ENCODE measurements around the gene GIT2.
"Not testable (repeated sequence)": the region's sequence is repeated elsewhere in the genome, so short reads cannot be mapped to it uniquely, and the experiment has no call there.

The GIT2 gene

DNA sequence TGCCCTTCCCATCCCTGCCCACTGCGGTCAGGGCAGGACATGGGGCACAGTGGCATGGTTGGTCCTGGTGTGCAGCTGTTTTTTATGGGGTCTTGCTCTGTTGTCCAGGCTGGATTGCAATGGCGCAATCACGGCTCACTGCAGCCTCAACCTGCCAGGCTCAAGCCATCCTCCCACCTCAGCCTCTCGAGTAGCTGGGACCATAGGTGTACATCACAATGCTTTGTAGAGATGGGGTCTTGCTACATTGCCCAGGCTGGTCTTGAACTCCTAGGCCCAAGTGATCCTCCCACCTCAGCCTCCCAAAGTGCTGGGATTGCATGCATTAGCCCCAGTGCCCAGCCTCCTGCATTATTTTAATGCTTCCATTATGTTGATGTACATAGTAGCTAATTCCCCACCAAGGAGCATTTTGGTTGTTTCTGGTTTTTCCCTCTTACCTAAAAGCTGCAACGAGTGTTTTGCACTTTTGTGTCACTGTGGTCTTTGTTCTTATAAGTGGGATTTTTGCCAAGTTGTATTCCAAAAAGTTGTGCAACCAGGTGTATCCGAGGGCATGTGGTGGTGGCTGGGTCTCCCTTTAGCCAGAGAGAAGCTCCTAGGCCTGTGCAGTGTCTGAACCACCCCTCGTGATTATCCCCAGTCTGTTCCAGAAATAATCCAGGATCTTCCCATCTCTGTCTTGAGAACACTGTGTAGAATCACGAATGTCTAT, 85.8 kb downstream of the GIT2 start:
- DNase-seq, result no peak
- in situ Hi-C loops (cut with MboI; ENCODE audit: low pct_unique_long_range_greater_than_20kb, low sequenced_read_pairs), result no loop called here

DNA sequence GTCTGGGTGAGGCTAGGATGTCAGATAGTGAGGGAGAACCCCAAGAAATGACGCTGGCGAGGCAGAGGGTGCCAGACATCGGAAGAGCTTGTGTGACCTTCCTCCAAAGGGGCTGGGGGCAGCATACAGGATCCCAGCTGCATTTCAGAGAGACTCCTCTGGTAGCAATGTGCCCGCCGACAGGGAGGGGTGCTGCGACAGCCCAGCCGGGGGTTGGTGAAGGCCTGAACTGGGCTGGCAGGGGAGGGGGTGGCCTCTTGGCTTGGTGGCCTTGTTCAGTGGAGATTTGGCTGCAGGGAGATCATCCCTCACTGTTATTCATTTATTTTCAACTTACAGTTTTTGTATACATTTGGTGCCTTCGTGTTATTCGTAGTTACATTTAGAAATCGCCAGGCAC, 90.9 kb downstream of the GIT2 start:
- in situ Hi-C loops (cut with MboI; ENCODE audit: low pct_unique_long_range_greater_than_20kb, low sequenced_read_pairs), result no loop called here
- DNase-seq, result no peak

DNA sequence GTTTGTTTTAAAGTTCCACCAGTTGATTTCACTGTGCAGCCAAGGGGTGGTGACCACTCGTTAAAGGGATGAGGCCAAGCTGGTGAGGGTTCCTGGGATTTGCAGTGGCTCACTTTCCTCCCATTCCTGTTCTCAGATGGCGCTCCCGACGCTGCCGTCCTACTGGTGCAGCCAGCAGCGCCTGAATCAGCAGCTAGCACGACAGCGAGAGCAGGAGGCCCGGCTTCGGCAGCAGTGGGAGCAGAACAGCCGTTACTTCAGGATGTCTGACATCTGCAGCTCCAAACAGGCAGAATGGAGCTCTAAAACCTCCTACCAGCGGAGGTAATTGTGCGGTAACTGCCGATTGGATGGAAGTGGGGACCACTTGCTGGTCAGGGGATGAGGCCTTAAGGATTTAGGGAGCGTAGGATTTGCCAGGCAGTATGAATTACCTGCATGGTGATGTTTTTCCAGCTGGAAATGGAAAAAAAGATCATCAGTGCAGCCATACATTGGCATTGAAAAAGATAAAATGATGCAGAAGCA, 93.2 kb downstream of the GIT2 start:
- in situ Hi-C loops (cut with MboI; ENCODE audit: low pct_unique_long_range_greater_than_20kb, low sequenced_read_pairs), result no loop called here
- DNase-seq, result no peak

DNA sequence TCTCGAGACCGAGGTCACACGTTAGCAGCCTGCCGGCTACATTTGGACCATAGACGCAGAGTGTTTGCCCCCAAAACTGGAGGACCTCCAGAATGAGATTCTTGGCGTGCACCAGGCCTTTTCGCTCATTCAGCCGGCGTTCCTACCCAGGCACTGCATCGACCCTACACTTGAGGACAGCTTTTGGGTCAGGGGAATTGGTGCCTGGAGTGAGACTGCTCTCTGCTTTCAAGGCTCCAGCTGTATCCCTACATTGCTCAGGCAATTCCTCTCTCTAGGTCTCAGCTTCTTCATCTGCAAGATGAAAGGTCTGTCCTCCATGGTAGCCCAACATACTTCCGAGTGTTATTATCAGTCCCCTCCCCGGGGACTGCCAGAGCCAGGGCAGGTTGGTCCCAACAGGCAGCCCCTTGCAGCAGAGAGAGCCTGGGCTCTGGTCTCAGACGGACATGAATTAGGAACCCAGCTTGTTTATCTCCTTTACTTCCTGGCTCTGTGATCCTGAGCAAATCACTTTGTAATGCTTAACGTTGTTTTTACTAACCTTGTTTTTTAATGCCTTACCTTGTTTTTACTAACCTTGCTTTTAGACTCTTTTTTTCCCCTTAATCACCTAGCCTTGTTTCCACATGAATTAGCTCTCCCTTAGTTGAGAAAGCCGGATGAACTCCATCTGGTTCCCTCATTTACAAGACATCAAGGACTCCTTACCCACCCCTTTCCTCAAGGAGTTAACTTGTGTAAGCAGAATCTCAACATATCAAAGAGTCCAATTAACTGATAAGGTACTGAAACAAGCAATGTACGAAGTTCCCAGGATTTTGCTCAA, 95.2 kb downstream of the GIT2 start:
- DNase-seq, result peak; percentile 34
- in situ Hi-C loops (cut with MboI; ENCODE audit: low pct_unique_long_range_greater_than_20kb, low sequenced_read_pairs), result no loop called here

DNA sequence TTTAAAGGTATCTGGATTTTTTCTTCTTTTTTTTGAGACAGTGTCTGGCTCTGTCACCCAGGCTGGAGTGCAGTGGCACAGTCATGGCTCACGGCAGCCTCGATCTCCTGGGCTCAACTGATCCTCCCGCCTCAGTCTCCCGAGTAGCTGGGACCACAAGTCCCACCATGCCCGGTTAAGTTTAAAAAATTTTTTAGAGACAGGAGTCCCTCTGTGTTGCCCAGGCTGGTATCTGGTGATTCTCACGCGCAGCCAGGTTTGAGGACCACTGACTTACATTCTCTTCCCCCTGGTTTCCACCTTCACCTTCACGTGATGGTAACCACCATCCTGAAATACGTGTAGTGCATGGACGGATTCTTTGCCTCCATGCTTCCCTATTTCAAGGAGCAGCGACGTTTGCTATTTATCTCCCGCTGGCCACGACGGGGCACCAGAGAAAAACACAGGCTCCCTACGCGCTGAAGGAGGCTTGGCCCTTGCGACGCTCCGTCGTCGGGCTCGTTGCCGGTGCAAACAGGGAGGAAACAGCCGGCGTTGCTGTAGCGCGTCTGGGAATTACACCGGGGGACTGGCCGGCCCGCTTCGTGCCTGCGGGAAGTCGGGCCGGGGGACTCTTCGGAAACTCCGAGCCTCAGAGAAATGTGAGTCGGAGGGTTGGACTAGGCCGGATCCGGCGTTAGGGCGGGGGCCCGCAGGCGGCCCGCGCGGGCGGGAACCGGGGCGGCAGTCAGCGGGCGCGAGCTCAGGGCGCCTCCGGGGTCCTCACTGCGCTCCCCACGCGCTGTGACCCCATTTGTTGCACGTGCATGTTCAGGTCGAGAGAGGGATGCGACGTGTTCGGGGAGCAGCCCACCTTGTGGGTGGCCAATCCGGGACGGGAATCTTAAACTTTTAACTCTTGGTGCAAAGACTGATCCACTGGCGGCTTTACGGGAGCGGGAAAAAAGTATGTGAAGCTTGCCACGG, 96.1 kb downstream of the GIT2 start, which contains the start of gene TCHP:
Gene TCHP (plus strand): TSS at position 492 of the 969 bp plus-strand sequence. CDS start 2,753 bp downstream, outside the sequence.
- in situ Hi-C loops (cut with MboI; ENCODE audit: low pct_unique_long_range_greater_than_20kb, low sequenced_read_pairs), result no loop called here
- DNase-seq, result peak; percentile 87

DNA sequence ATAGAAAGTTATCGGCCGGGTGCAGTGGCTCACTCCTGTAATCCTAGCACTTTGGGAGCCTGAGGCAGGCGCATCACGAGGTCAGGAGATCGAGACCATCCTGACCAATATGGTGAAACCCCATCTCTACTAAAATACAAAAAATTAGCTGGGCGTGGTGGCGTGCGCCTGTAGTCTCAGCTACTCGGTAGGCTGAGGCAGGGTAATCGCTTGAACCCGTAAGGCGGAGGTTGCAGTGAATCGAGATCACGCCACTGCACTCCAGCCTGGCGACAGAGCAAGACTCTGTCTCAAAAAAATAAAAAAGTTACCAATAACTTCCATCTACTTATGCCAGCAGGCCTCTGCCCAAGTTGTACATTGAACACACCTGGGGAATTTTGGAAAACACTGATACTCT, 96.8 kb downstream of the GIT2 start:
- in situ Hi-C loops (cut with MboI; ENCODE audit: low pct_unique_long_range_greater_than_20kb, low sequenced_read_pairs); DNase-seq: not testable (repeated sequence)

DNA sequence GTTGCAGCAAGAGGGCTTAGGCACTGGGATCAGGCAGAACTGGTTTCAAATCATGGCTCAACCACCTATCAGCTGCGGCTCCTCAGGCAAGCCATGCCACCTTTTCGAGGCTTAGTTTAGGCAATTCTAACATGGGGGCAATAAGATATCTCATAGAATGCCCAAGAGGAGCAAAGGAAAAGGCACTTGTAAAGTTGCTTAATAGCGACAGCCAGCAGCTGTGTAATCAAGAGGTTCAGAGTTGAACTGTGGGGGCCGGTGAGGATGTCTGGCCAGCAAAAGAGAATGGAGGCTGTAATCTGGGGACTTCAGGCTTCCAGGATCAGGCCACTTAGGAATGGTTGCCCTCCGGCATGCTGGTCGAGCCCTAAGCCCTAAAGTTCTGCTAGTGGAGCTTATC, 99.1 kb downstream of the GIT2 start:
- no peak for DNase-seq
- in situ Hi-C loops (cut with MboI; ENCODE audit: low pct_unique_long_range_greater_than_20kb, low sequenced_read_pairs), result no loop called here

DNA sequence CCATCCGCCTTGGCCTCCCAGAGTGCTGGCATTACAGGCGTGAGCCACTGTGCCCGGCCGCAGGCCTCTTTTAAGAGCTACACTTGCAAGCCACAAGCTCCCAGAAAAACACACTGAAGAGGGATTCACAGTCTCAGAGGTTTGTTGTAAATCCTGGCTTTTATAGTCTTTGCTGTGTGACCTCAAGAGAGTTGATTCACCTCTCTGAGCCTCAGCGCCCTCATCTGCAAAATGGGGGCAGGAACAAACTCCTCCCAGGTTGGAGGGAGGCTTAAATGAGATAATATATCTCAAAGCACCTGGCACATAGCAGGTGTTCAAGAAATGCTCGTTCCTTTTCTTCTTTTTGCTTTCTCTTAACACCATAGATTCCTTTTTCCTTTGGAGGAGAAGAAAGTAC, 100.0 kb downstream of the GIT2 start:
- in situ Hi-C loops (cut with MboI; ENCODE audit: low pct_unique_long_range_greater_than_20kb, low sequenced_read_pairs), result no loop called here

DNA sequence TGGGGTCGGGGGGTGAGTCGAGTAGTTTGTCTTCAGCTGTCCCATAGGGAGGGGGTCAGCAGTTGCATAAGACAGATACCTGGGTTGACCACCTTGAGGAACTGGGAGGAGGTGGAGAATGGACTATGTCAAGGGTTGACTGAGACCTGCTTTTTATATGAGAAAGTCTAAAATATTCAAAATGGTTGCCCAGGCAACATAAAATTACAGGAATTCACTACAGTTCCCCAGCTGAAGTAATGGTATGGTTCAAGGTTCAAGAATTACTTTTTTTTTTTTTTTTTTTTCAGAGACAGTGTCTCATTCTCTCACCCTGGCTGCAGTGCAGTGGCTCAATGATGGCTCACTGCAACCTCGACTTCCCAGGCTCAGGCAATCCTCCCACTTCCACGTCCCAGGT, 101.2 kb downstream of the GIT2 start:
- in situ Hi-C loops (cut with MboI; ENCODE audit: low pct_unique_long_range_greater_than_20kb, low sequenced_read_pairs), result no loop called here
- no peak for DNase-seq

More for the DNA sequence above, 100.0 kb downstream of the GIT2 start:
- DNase-seq, result no peak

DNA sequence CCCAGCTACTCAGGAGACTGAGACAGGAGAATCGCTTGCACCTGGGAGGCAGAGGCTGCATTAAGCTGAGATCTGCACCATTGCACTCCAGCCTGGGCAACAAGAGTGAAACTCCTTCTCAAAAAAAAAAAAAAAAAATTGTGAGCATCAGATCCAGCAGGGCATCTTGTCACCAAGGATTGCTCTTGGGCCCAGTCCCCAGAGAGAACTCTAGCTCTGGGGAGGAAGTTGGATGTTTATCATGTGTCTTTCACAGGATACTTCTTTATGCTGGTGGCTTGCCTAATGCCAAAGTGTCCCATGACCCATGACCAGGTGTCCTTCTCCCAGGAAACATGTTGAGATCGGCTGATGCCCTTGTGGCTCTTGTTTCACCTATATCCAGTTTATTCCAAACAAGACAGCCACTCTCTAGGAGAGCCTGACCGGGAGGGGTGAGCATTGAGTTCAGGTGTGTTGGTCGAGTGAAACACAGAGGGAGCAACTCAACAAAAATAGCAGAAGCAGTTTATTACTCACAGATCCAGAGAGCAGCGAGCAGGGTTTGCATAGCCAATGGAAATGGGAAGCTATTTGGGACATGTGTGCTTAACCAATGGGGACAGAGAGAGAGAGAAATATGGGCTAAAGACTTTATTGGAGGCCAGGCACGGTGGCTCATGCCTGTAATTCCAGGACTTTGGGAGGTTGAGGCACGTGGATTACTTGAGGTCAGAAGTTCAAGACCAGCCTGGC, 102.7 kb downstream of the GIT2 start:
- DNase-seq, result no peak
- in situ Hi-C loops (cut with MboI; ENCODE audit: low pct_unique_long_range_greater_than_20kb, low sequenced_read_pairs), result no loop called here

DNA sequence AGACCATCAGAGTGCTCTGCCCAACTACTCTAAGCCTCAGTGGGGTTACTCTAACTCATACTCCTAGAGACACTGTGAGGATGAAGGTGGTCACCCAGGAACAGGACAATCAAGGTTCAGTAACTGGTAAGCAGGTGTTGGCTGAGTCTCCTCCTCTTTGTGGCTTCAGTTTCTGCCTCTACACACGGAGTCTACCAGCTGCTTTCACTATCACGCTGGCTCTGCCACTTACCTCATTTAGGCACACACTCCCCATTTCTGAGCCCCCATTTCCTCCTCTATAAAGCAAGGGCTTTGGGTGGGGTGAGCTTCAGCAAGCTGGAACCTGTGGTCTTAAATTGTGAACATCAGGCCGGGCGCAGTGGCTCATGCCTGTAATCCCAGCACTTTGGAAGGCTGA, 103.4 kb downstream of the GIT2 start:
- DNase-seq, result no peak
- in situ Hi-C loops (cut with MboI; ENCODE audit: low pct_unique_long_range_greater_than_20kb, low sequenced_read_pairs), result no loop called here

DNA sequence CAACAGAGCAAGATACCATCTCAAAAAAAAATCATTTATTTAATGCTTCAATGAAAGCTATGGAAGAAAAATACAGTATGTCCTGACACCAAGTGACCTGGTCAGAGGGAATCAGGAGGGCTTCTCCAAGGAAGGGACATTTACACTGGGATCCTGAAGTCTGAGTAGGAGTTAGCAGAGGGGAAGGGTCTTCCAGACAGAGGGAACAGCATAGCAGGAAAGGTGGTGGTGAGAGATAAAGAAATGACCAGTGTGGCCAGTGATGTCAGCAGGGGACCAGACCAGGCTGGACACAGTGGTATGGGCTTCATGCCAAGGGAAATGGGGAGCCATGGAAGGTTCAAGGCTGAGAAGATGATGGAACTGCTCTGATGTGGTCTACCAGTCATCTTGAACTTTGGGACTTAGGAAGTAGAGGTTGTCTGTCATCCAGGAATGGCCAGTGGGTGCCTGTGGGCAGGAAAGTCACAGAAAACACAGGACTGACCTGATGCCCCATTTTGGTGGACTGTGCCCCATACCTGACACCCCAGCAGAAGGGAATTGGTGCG, 103.9 kb downstream of the GIT2 start:
- no peak for DNase-seq
- in situ Hi-C loops (cut with MboI; ENCODE audit: low pct_unique_long_range_greater_than_20kb, low sequenced_read_pairs), result no loop called here

DNA sequence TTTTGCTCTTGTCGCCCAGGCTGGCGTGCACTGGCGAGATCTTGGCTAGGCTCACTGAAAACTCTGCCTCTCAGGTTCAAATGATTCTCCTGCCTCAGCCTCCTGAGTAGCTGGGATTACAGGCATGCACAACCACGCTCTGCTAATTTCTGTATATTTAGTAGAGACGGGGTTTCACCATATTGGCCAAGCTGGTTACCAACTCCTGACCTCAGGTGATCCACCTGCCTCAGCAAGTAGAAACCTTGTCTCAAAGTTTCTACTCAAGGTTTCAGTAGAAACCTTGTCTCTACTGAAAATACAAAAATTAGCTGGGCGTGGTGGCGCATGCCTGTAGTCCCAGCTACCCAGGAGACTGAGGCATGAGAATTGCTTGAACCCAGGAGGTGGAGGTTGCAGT, 104.4 kb downstream of the GIT2 start:
- DNase-seq; in situ Hi-C loops (cut with MboI; ENCODE audit: low pct_unique_long_range_greater_than_20kb, low sequenced_read_pairs): not testable (repeated sequence)

DNA sequence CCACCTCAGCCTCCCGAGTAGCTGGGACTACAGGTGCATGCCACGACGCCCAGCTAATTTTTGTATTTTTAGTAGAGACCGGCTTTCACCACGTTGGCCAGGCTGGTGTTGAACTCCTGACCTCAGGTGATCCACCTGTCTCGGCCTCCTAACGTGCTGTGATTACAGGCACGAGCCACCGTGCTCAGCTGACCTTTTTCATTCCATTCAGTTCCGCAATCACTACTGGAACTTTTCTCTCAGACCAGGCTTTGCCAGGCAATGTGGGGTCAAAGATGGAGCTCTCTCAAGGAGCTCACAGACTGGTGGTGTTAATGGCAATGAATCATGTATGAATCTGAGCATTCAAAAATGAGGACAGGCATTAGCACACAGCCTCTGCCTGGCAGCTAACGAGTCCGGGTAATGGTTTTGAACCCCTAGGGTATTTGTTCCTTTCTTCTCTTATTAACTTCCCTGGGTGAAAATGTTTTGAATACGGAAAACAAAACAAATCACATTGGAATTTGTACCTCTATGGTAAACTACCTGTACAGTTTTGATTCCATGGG, 105.5 kb downstream of the GIT2 start:
- in situ Hi-C loops (cut with MboI; ENCODE audit: low pct_unique_long_range_greater_than_20kb, low sequenced_read_pairs), result no loop called here
- no peak for DNase-seq

DNA sequence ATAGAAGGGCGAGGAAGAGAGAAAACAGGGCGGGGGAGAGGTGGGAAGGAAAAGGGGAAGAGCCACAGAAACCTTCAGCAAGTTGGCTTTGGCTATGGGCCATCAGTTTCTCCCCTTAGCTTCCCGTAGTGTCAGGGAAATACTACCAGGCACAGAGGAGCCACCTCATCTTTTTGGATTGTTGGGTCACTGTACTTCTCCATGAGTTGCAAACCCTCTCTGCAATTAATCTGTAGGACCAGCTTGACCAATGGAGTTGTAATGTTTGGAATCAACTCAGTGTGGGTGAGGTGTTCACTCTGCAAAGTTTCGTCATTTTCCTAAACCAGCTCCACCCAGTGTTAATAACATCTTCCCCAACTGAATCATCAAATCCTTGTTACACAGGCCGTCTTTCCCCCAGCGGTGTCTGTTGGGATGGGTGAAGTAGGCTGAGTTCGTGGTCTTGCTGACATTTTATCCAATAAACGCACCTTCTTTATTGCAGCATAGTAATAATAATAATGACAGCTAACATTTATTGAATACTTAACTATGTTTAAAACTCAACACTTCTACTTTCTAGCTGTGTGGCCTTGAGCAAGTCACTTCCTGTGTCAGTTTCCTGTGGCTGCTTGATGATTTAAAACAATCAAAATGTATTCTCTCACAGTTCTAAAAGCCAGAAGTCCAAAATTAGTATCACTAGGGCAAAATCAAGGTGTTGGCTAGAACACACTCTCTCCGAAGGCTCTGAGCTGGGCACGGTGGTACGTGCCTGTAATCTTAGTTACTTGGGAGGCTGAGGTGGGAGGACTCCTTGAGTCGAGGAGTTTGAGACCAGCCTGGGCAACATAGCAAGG, 107.8 kb downstream of the GIT2 start:
- peak; percentile 73 for DNase-seq
- in situ Hi-C loops (cut with MboI; ENCODE audit: low pct_unique_long_range_greater_than_20kb, low sequenced_read_pairs), result no loop called here

DNA sequence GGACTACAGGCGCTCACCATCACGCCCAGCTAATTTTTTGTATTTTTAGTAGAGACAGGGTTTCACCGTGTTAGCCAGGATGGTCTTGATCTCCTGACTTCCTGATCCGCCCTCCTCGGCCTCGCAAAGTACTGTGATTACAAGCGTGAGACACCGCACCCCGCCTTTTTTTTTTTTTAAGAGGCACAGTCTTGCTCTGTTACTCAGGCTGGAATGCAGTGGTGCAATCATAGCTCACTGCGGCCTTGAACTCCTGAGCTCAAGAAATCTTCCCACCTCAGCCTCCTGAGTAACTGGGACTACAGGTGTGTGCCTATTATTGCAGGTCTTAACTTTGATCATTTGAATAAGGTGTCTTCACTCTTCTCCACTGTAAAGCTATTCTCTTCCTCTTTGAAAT, 110.6 kb downstream of the GIT2 start:
- no peak for DNase-seq
- in situ Hi-C loops (cut with MboI; ENCODE audit: low pct_unique_long_range_greater_than_20kb, low sequenced_read_pairs), result no loop called here

DNA sequence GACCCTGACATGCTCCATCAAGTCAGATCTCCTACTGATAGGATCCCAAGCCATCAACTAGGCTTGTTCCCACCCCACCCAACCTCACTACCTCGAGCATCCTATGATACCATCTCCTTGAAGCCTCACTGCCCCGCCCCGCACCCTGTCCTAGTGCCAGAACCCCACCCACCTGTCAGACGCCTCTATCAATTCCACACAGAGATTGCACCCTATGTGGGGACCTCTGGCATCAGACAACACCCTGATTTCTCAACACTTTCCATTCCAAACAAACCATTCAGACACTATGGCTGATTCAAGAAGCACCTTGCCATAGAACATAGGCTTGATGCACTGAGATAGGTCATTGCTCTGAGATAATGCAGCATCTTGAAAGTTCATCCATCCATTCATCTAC, 112.7 kb downstream of the GIT2 start:
- no peak for DNase-seq
- in situ Hi-C loops (cut with MboI; ENCODE audit: low pct_unique_long_range_greater_than_20kb, low sequenced_read_pairs), result no loop called here

Data from KBM-7 (cell line).